Bladder microvascular endothelial cell (primary cell): ENCODE measurements around the gene IGFBP7. TPM values are rescaled to one million over a fixed set of nuclear protein-coding genes. Genes with fewer than 3 reads are reported as not detected.

Source experiments
- total RNA-seq: library from RNA; depleted of rRNA; stranded (reverse); fragments of >200 nt; gene quantifications from 2 replicates; pipeline ENCODE4 v1.2.3, GENCODE V29; 2014

Gene IGFBP7
- total RNA-seq, result 663 and 1,922 TPM in 2 replicates

GRCh38 chr4:57109847-57110639, at the start of gene IGFBP7:
Gene IGFBP7 (minus strand): TSS chr4:57110385. CDS start chr4:57110351, 34 bp downstream.

Other genes with a start within 250 kb of the IGFBP7 start
- 15.1 and 33.0 TPM in 2 replicates for gene REST, start 202.5 kb downstream of the IGFBP7 start, total RNA-seq
- 15.1 and 16.0 TPM in 2 replicates for gene NOA1, start 132.8 kb downstream of the IGFBP7 start, total RNA-seq
- 75.1 and 178 TPM in 2 replicates for gene POLR2B, start 131.5 kb downstream of the IGFBP7 start, total RNA-seq